ENCODE results near the gene PDGFB. TPM values are rescaled to one million over a fixed set of nuclear protein-coding genes. Genes with fewer than 3 reads are reported as not detected.
A peak's percentile ranks its signal among the peaks of the same experiment; 100 is the strongest.
"Not testable (repeated sequence)": the region's sequence is repeated elsewhere in the genome, so short reads cannot be mapped to it uniquely, and the experiment has no call there.

The PDGFB gene
- total and polyA plus RNA-seq, 9 donors, result 3.9 to 10.7 (median 5.5) TPM

GRCh38 chr22:39220890-39221850 is 23.6 kb downstream of the PDGFB start:
- TF ChIP-seq CTCF (IDR thresholded peaks at IDR 0.05) (no peak), EP300 (IDR thresholded peaks at IDR 0.05) (no peak), POLR2A (IDR thresholded peaks at IDR 0.05) (no peak)
- intact Hi-C loops (cut with DNase I), result no loop called here
- no peak overlapping the region for H3K27ac ChIP-seq
- H3K4me1 ChIP-seq (ENCODE audit: insufficient read depth), result no peaks in the 10 kb centered on the region
- H3K9me3 ChIP-seq, result no peaks in the 10 kb centered on the region
- H3K27me3 ChIP-seq, result no peaks in the 10 kb centered on the region
- no peaks in the 10 kb centered on the region for H3K36me3 ChIP-seq
- 58 to 65% (median 59%) methylated on average over 9 of the region's 9 CpGs for WGBS, 3 donors
- peak in 1 of 5 donors; percentile 6 for DNase-seq
- no peak overlapping the region for H3K4me3 ChIP-seq

GRCh38 chr22:39220450-39220849 is 24.3 kb downstream of the PDGFB start:
- intact Hi-C loops (cut with DNase I), result no loop called here
- no peak for DNase-seq
- Histone ChIP-seq H3K4me3 (no peak overlapping the region), H3K36me3 (no peaks in the 10 kb centered on the region), H3K27ac (no peak overlapping the region), H3K4me1 (ENCODE audit: insufficient read depth) (no peaks in the 10 kb centered on the region), H3K9me3 (no peaks in the 10 kb centered on the region), H3K27me3 (no peaks in the 10 kb centered on the region)
- WGBS, 3 donors, result 93 to 95% (median 93%) methylated on average over 8 of the region's 8 CpGs
- TF ChIP-seq POLR2A (IDR thresholded peaks at IDR 0.05) (no peak), EP300 (IDR thresholded peaks at IDR 0.05) (no peak), CTCF (IDR thresholded peaks at IDR 0.05) (no peak)

DNA sequence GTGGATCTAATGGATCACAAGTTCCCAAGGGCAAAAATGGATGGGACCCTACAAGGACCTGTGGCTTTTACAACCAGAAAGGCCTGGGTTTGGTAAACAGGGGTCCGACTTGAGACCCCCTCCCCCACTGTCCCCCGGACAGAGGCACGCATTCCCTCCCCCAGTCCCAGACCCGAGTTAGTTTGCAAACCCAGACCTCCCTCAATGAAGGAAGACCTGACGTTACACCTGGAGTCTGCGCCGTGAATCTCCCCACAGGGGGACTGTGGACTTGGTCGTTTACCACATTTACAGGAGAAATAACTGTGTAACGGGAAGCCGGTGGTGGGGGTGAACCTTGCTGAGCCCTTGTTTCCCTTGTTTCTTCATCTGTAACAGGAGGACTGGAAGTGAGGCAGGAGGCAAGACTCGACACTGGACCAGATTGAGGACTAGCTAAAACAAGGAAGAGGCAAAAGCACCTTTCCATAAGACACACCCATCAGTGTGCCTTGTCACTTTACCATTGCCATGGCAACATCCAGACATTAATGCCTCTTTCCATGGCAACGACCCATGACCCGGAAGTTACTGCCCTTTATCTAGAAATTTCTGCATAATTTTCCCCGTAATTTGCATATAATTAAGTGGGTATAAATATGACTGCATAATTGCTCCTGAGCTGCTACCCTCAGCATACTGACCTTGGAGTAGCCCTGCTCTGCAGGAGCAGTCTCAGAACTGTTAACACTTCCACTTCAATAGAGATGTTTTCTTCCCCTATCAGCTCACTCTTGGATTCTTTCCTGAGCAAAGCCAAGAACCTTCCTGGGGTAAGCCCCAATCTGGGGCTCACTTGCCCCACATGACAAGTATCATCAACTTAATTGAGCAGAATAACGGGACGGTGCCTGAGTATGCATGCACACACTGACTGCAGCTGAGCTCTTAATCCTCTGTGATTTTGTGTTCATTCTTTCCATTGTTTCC is 25.4 kb downstream of the PDGFB start:
- no peaks in the 10 kb centered on the region for H3K4me1 ChIP-seq (ENCODE audit: insufficient read depth)
- 57 to 64% (median 61%) methylated on average over 16 of the region's 16 CpGs for WGBS, 3 donors
- intact Hi-C loops (cut with DNase I), result no loop called here
- no peaks in the 10 kb centered on the region for H3K36me3 ChIP-seq
- no peak overlapping the region for H3K27ac ChIP-seq
- DNase-seq, result no peak
- TF ChIP-seq POLR2A (IDR thresholded peaks at IDR 0.05) (no peak), CTCF (IDR thresholded peaks at IDR 0.05) (no peak), EP300 (IDR thresholded peaks at IDR 0.05) (no peak)
- H3K9me3 ChIP-seq, result no peaks in the 10 kb centered on the region
- H3K4me3 ChIP-seq, result no peak overlapping the region
- H3K27me3 ChIP-seq, result no peaks in the 10 kb centered on the region

- H3K27ac ChIP-seq; H3K36me3 ChIP-seq; H3K4me3 ChIP-seq; intact Hi-C loops (cut with DNase I); DNase-seq; H3K4me1 ChIP-seq (ENCODE audit: insufficient read depth); H3K9me3 ChIP-seq; H3K27me3 ChIP-seq: not testable (repeated sequence)
- WGBS, 3 donors, result 84 to 93% (median 84%) methylated on average over 6 of the region's 6 CpGs
Measured at GRCh38 chr22:39218432-39218831, 26.4 kb downstream of the PDGFB start.

Measured in ovary (tissue), 9 donors.